Naive B cell (primary cell): Measurements from ENCODE around the gene C20orf173. TPM values are rescaled to one million over a fixed set of nuclear protein-coding genes. Genes with fewer than 3 reads are reported as not detected.
"Not testable (repeated sequence)": the region's sequence is repeated elsewhere in the genome, so short reads cannot be mapped to it uniquely, and the experiment has no call there.

Experiments used
- ATAC-seq, 2 donors: fragments of 150-1000 bp; cut with Tn5 transposase; 2 replicates each; pipeline ENCODE4 v1.10.0; 2021; ENCODE audit warnings: low read depth in 2 of 2, mild to moderate bottlenecking in 2 of 2, moderate library complexity in 2 of 2
- DNase-seq: peaks from one replicate; pipeline ENCODE4 v3.0.0; 2022
- H3K27ac Mint-ChIP-seq, 6 donors: one replicate each; pipeline ENCODE4 v1.8.0; 2020 to 2022; ENCODE audit warnings: mild to moderate bottlenecking in 6 of 6, mixed read lengths in 6 of 6, moderate library complexity in 5 of 6, inconsistent platforms in 2 of 6
- H3K27me3 Mint-ChIP-seq, 3 donors: one replicate each; pipeline ENCODE4 v1.8.0; 2021 to 2022; ENCODE audit warnings: mixed read lengths in 3 of 3, mild to moderate bottlenecking in 1 of 3
- H3K36me3 Mint-ChIP-seq, 2 donors: one replicate each; pipeline ENCODE4 v1.8.0; 2020 to 2022; ENCODE audit warnings: mixed read lengths in 2 of 2, inconsistent platforms in 1 of 2, mild to moderate bottlenecking in 1 of 2
- H3K4me1 Mint-ChIP-seq, 3 donors: one replicate each; pipeline ENCODE4 v1.8.0; 2020 to 2022; ENCODE audit warnings: mixed read lengths in 3 of 3, inconsistent platforms in 1 of 3, mild to moderate bottlenecking in 1 of 3, moderate library complexity in 1 of 3
- H3K4me3 Mint-ChIP-seq, 8 donors: one replicate each; pipeline ENCODE4 v1.8.0; 2020 to 2022; ENCODE audit warnings: mild to moderate bottlenecking in 8 of 8, mixed read lengths in 8 of 8, moderate library complexity in 8 of 8, inconsistent platforms in 2 of 8
- H3K9me3 Mint-ChIP-seq, 7 donors: one replicate each; pipeline ENCODE4 v1.8.0; 2020 to 2022; ENCODE audit warnings: mixed read lengths in 7 of 7, mild to moderate bottlenecking in 5 of 7, inconsistent platforms in 2 of 7, moderate library complexity in 1 of 7
- polyA plus RNA-seq, 6 donors: library from polyadenylated mRNA; unstranded; fragments of 300-500 nt; fragmentation: Illumina TruSeq; gene quantifications; one replicate each; pipeline ENCODE4 v1.2.3, GENCODE V29; 2021; ENCODE audit warnings: low read depth in 6 of 6

C20orf173 gene
- polyA plus RNA-seq, 6 donors from 2014 or later: not detected

DNA sequence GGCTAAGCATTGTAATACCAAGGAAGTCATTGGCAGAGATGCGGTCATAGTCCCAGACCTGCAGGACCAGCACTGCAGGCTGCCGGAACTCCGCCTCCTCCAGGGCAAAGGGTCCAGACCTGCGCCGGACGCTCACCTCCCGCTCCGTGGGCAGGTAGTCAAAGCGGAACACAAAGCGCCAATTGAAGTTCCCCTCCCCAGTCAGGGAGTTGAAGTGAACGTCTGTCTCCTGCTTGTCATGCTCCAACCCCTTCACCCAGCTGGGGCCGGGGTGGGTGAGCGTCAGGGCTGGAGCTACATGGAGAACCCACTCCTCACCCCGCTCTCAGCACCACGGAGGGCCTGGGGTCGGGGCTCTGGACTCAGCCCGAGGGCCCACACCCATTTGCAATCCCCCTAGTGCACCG lies 30.7 kb upstream of the C20orf173 start:
- Mint-ChIP-seq H3K36me3 (peaks cover 0 to 21% of the 10 kb centered on the region in 2 donors), H3K4me3 (peak overlapping the region in 1 of 8 donors; percentile 37), H3K9me3 (peaks cover 0 to 2% (median 0%) of the 10 kb centered on the region in 7 donors), H3K4me1 (no peaks in the 10 kb centered on the region), H3K27ac (no peak overlapping the region), H3K27me3 (no peaks in the 10 kb centered on the region)
- DNase-seq (no peak), ATAC-seq (no peak)

DNA sequence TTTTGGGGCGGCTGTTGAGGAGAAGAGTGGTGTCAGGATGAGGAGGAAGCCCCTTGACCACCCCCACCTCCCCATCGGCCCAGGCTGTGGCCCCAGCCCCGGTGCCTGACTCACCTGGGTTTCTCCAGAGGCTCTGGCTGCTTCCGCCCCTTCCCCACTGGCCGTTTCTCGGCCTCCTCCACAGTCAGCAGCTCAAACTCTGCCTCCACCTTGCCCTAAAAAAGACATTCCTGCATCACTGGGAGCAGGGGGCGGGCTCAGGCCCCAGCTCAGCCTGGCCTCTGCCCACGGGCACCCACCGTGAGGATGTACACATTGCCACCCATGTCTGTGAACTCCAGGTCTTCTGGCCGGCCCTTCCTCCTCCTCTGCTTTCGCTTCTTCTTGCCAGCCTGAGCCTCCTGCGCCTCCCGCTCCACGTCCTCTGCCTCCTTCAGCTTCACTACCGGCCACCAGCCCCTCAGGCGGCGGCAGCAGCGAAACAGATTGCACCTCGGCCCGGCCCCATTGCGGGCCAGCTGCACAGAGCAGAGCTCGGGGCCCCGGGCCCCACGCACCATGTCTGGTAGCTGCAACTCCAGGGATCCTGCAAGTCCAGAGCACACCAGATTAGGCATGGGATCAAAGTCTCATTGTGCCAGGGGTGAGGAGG lies 29.7 kb upstream of the C20orf173 start:
- peak overlapping the region in 2 of 8 donors; percentile 51 to 73 for H3K4me3 Mint-ChIP-seq
- no peak for DNase-seq
- H3K4me1 Mint-ChIP-seq: no peaks in the 10 kb centered on the region
- H3K36me3 Mint-ChIP-seq: peaks cover 0 to 30% of the 10 kb centered on the region in 2 donors
- no peaks in the 10 kb centered on the region for H3K27me3 Mint-ChIP-seq
- H3K9me3 Mint-ChIP-seq: no peaks in the 10 kb centered on the region
- ATAC-seq: no peak
- peak overlapping the region in 3 of 6 donors; percentile 0 to 68 (median 2) for H3K27ac Mint-ChIP-seq

DNA sequence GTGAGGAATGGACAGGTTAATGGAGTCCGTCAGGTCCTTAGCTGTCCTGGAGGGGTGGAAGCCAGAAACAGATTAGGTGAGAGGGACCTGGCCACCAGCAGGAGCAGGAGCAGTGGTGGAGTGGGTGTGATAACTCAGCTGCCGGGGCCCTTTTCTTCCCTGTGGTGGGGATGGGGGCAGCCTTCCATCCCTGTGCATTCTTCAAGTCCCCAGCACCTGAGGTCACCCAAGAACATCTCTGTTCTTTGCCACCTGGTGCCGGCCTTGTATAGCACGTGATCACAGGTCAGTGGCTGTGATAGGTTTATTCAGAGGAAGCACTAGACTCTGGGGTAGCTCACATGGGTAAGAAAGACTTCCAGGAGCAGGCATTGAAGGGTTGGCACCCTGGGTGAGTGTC lies 29.0 kb upstream of the C20orf173 start:
- peaks cover 0 to 31% of the 10 kb centered on the region in 2 donors for H3K36me3 Mint-ChIP-seq
- ATAC-seq (no peak), DNase-seq (no peak)
- no peaks in the 10 kb centered on the region for H3K9me3 Mint-ChIP-seq
- H3K27ac Mint-ChIP-seq: peak overlapping the region in 2 of 6 donors; percentile 0 to 88
- H3K4me3 Mint-ChIP-seq: no peak overlapping the region
- no peaks in the 10 kb centered on the region for H3K27me3 Mint-ChIP-seq
- no peaks in the 10 kb centered on the region for H3K4me1 Mint-ChIP-seq

DNA sequence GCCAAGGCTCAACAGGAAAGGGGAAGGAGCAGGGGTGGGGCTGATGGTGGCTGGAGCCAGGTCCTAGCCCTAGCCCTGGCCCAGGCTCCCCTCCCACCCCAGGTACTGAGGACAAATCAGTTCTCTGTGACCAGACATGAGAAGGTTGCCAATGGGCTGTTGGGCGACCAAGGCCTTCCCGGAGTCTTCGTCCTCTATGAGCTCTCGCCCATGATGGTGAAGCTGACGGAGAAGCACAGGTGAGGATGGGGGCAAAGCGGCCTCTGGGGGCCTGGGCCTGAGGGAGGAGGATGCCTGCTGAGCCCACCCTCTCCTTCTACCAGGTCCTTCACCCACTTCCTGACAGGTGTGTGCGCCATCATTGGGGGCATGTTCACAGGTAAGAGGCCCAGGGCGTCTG lies 27.4 kb upstream of the C20orf173 start:
- Mint-ChIP-seq H3K4me3 (no peak overlapping the region), H3K27me3 (no peaks in the 10 kb centered on the region), H3K4me1 (no peaks in the 10 kb centered on the region), H3K36me3 (peaks cover 0 to 31% of the 10 kb centered on the region in 2 donors), H3K27ac (no peak overlapping the region), H3K9me3 (no peaks in the 10 kb centered on the region)
- no peak for DNase-seq
- ATAC-seq: no peak

DNA sequence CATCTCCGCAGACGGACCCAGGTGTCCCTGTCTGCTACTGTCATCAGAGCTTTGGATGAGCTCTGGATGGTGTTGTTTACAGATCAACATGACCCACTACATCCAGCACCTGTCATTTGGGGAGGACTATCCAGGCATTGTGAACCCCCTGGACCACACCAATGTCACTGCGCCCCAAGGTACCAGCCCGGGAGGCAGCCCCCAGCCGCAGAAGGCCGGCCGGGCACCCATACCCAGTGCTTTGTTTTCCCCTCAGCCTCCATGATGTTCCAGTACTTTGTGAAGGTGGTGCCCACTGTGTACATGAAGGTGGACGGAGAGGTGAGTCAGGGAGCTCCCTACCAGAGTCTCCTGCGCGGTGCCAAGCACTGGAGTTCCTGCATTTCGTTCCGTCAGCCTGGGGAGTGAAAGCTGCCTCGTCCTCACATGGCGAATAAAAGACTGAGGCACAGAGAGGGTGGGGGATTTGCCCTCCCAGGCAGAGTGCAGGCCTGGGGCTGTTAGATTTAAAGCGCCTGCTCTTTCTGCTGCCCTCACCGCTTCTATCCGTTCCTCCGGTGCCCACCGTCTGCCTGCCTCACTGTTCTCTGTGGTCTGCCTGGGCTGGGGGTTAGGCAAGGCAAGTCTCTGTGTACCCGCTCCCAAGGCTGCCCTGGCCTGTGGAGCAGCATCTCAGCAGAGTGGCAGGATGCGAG lies 26.6 kb upstream of the C20orf173 start:
- no peak for DNase-seq
- ATAC-seq: no peak
- no peaks in the 10 kb centered on the region for H3K4me1 Mint-ChIP-seq
- H3K36me3 Mint-ChIP-seq: peaks cover 0 to 31% of the 10 kb centered on the region in 2 donors
- peak overlapping the region in 2 of 6 donors; percentile 12 to 59 for H3K27ac Mint-ChIP-seq
- H3K27me3 Mint-ChIP-seq: no peaks in the 10 kb centered on the region
- no peaks in the 10 kb centered on the region for H3K9me3 Mint-ChIP-seq
- no peak overlapping the region for H3K4me3 Mint-ChIP-seq

DNA sequence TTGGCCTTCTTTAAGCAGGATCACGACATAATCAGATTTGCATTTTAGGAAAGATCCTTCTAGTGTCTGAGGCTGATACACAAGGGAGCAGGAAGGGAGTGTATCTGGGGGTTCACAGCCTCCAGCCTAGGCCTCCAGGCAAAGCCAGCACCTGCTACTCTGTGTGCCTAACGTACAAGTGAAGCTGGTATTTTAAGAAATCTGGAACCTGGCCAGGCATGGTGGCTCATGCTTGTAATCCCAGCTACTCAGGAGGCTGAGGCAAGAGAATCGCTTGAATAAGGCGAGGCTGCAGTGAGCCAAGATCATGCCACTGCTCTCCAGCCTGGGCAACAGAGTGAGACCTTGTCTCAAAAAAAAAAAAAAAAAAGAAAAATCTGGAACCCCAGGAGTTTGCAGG lies 26.0 kb upstream of the C20orf173 start:
- not testable (repeated sequence) for H3K4me1 Mint-ChIP-seq, H3K9me3 Mint-ChIP-seq, H3K4me3 Mint-ChIP-seq, H3K27me3 Mint-ChIP-seq, ATAC-seq, DNase-seq
- Mint-ChIP-seq H3K27ac (peak overlapping the region in 1 of 6 donors; percentile 59), H3K36me3 (peaks cover 0 to 31% of the 10 kb centered on the region in 2 donors)

DNA sequence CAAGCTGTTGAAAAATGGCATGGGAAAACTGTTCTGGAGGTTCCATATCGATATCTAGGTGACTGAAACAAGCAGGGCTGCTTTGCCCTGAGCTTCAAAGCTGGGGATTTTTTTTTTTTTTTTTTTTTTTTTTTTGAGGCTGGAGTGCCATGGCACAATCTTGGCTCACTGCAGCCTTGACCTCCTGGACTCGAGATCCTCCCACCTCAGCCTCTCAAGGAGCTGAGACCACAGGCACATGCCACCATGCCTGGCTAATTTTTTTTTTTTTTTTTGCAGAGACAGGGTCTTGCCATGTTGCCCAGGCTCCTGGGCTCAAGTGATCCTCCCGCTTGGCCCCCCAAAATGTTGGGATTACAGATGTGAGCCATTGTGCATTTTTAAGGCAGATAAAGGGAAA lies 23.5 kb upstream of the C20orf173 start:
- Mint-ChIP-seq H3K27ac (no peak overlapping the region), H3K4me1 (no peaks in the 10 kb centered on the region), H3K9me3 (no peaks in the 10 kb centered on the region), H3K36me3 (peaks cover 5 to 13% of the 10 kb centered on the region in 2 donors), H3K4me3 (no peak overlapping the region), H3K27me3 (no peaks in the 10 kb centered on the region)
- DNase-seq: no peak
- ATAC-seq: no peak

DNA sequence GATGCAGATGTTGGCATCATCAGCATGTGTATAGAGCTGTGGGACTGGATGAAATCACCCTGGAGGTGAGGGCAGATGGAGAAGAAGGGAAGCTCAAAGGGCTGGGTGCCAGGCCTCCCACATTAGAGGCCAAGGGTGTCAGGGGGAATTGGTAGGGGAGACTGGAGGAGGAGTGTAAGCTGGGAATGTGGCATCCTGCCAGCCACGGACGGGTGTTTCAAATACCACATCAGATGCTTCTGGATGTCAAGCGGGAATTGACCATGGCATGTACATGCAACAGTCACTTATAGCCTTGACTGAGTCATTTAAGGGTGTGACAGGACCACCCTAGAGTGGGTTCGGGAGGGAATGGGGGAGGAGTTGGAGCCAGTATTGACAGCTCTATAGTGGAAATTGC lies 22.1 kb upstream of the C20orf173 start:
- Mint-ChIP-seq H3K27ac (no peak overlapping the region), H3K4me3 (no peak overlapping the region), H3K36me3 (peaks cover 5 to 12% of the 10 kb centered on the region in 2 donors), H3K9me3 (no peaks in the 10 kb centered on the region), H3K27me3 (no peaks in the 10 kb centered on the region), H3K4me1 (no peaks in the 10 kb centered on the region)
- DNase-seq (no peak), ATAC-seq (no peak)

DNA sequence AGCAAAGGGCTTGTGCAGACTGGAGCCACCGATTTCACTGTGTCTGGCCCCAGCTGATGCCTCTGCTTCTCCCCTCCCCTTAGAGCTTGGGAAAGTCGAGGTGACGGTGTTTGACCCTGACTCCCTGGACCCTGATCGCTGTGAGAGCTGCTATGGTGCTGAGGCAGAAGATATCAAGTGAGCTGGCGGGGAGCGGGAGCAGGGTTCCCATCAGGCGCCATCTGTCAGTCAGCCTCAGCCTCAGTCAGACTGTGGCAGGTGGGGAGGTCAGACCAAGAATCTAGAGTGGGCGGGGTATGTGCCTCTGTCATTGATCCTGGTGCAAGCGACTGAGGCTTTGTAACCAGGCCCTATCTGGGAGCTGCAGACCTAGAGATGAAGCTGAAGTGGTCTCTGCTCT lies 17.9 kb upstream of the C20orf173 start:
- ATAC-seq: no peak
- H3K9me3 Mint-ChIP-seq: no peaks in the 10 kb centered on the region
- peaks cover 0 to 5% of the 10 kb centered on the region in 2 donors for H3K36me3 Mint-ChIP-seq
- H3K27me3 Mint-ChIP-seq: no peaks in the 10 kb centered on the region
- peaks cover 3 to 17% (median 17%) of the 10 kb centered on the region in 3 donors for H3K4me1 Mint-ChIP-seq
- no peak overlapping the region for H3K4me3 Mint-ChIP-seq
- no peak for DNase-seq
- no peak overlapping the region for H3K27ac Mint-ChIP-seq

DNA sequence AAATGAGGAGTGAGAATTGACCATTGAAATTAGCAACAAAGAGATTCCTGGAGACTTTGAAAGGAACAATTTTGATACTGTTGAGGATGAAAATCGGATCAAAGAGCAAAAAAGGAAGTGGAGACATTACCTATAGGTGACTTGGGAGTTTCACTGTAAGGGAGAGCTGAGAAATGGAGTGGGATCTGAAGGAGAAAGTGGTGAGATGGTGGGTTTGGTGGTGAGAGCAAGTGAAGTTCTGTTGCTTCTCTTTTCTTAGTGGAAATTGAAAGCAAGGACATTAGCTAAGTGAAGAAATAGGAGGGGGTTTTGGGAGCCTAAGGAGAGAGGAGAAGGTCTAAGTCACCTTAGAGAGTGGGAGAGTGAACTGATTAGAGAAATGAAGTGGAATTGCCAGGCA lies 16.7 kb upstream of the C20orf173 start:
- ATAC-seq (no peak), DNase-seq (no peak)
- no peak overlapping the region for H3K27ac Mint-ChIP-seq
- peaks cover 0 to 5% of the 10 kb centered on the region in 2 donors for H3K36me3 Mint-ChIP-seq
- no peak overlapping the region for H3K4me3 Mint-ChIP-seq
- no peaks in the 10 kb centered on the region for H3K27me3 Mint-ChIP-seq
- H3K9me3 Mint-ChIP-seq: no peaks in the 10 kb centered on the region
- peaks cover 9 to 29% (median 26%) of the 10 kb centered on the region in 3 donors for H3K4me1 Mint-ChIP-seq

DNA sequence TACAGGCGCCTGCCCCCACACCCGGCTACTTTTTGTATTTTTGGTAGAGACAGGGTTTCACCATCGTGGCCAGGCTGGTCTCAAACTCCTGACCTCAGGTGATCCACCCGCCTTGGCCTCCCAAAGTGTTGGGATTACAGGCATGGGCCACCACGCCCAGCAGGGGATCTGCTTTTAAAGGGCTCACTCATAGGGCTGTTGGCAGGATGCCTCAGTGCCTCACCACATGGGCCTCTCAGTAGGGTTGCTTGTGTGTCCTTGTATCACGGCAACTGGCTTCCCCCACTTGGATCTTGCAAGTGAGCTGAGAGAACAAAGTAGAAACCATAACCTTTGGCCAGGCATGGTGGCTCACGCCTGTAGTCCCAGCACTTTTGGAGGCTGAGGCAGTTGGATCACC lies 15.5 kb upstream of the C20orf173 start:
- ATAC-seq, H3K36me3 Mint-ChIP-seq, H3K9me3 Mint-ChIP-seq, DNase-seq, H3K27ac Mint-ChIP-seq, H3K27me3 Mint-ChIP-seq: not testable (repeated sequence)
- H3K4me1 Mint-ChIP-seq: peaks cover 12 to 32% (median 27%) of the 10 kb centered on the region in 3 donors
- peak overlapping the region in 1 of 8 donors; percentile 44 for H3K4me3 Mint-ChIP-seq

DNA sequence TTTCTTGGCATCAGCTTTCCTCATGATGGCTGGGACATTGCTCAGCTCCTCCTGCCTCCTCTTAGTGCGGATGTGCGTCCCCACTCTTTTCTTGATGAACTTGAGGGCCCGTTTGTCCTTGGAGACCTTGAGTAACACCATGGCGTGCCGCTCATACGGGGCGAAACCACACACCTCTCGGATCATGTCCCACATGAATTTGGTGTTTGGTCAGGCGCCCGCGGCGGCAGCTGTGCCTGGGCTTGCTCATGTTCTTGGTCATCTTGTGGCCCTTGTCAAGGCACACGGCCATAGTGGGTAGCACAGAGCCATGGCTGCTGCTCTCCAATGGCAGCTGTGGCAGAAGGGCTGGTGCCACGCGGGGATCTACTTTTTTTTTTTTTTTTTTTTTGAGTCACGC lies 15.0 kb upstream of the C20orf173 start:
- DNase-seq: no peak
- H3K4me3 Mint-ChIP-seq: peak overlapping the region in 3 of 8 donors; percentile 28 to 89 (median 44)
- no peaks in the 10 kb centered on the region for H3K9me3 Mint-ChIP-seq
- no peak overlapping the region for H3K27ac Mint-ChIP-seq
- no peak for ATAC-seq
- peaks cover 12 to 32% (median 27%) of the 10 kb centered on the region in 3 donors for H3K4me1 Mint-ChIP-seq
- H3K27me3 Mint-ChIP-seq: no peaks in the 10 kb centered on the region
- H3K36me3 Mint-ChIP-seq: peaks cover 0 to 5% of the 10 kb centered on the region in 2 donors

DNA sequence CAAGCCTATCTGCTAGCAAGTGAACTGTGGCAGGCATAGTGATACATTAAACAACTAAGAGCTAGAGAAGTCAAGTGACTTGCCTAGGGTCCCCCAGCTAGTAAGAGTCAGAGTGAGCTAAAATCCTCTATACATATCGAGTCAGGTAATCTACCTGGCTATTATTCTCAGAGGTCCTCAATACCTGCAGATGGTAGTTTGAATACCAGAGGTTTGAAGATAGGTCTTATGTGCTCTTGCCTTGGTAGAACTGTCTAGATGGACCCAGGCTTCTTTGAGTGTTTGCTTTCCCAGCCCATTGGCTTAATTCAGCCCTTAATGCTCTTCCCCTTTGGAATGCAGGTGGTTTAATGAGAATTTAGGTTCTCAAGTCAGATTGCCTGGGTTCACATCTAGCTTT lies 13.5 kb upstream of the C20orf173 start:
- Mint-ChIP-seq H3K4me1 (peaks cover 12 to 32% (median 27%) of the 10 kb centered on the region in 3 donors), H3K36me3 (no peaks in the 10 kb centered on the region), H3K27me3 (no peaks in the 10 kb centered on the region), H3K4me3 (peak overlapping the region; percentile 89 to 95 (median 92)), H3K9me3 (no peaks in the 10 kb centered on the region), H3K27ac (peak overlapping the region in 1 of 6 donors; percentile 74)
- DNase-seq (no peak), ATAC-seq (no peak)
